Progenitor cell of endocrine pancreas (in vitro differentiated cells): ENCODE data around the gene SIL1. TPM values are rescaled to one million over a fixed set of nuclear protein-coding genes. Genes with fewer than 3 reads are reported as not detected.
A peak's percentile ranks its signal among the peaks of the same experiment; 100 is the strongest.

Experiments
- DNase-seq: peaks from one replicate; pipeline ENCODE4 v3.0.0; 2021; ENCODE audit warnings: low spot score; ENCODE audit not compliant: unreplicated experiment
- H3K27ac Mint-ChIP-seq: 2 replicates; pipeline ENCODE4 v1.8.0; 2021; ENCODE audit warnings: mild to moderate bottlenecking, moderate library complexity, mixed read lengths
- H3K27me3 Mint-ChIP-seq: 2 replicates; pipeline ENCODE4 v1.8.0; 2021; ENCODE audit warnings: mixed read lengths
- H3K36me3 Mint-ChIP-seq: 2 replicates; pipeline ENCODE4 v1.8.0; 2022; ENCODE audit warnings: mixed read lengths; ENCODE audit not compliant: insufficient read depth
- H3K4me1 Mint-ChIP-seq: 2 replicates; pipeline ENCODE4 v1.8.0; 2021; ENCODE audit warnings: low read depth, mixed read lengths
- H3K4me3 Mint-ChIP-seq: 2 replicates; pipeline ENCODE4 v1.8.0; 2021; ENCODE audit warnings: low read depth, mild to moderate bottlenecking, moderate library complexity, mixed read lengths
- H3K9me3 Mint-ChIP-seq: 2 replicates; pipeline ENCODE4 v1.8.0; 2021; ENCODE audit warnings: low read depth, mixed read lengths
- CTCF ChIP-seq: fragments of 200-600 bp; sonication (generic); IDR thresholded peaks from one replicate; pipeline ENCODE4 v1.5.0; 2021; ENCODE audit warnings: antibody characterized with exemption, mild to moderate bottlenecking; ENCODE audit not compliant: unreplicated experiment
- total RNA-seq: library from RNA; stranded (reverse); gene quantifications from 2 replicates; pipeline ENCODE4 v1.2.1, GENCODE V29; 2021

The SIL1 gene
- total RNA-seq, 1 donor from 2014 or later, result 26.0 TPM

DNA sequence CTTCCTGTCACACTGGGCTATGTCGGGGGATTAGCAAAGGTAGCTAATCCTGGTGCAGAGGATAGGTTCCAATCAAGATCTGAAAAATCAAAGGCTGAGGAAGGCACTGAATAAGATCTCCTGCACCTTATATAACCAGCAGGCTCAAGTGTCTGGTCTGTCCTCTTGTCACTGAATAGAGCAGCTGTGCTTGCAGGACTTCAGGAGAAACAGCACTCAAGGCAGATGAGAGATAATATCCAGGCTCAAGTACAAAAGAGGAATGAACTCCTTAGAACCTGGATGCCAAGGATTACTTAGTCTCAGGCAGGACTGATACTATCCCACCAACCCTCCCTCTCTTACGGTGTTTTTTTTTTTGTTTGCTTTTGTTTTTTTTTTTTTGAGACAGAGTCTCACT lies 214.2 kb downstream of the SIL1 start:
- Mint-ChIP-seq H3K27ac (peak overlapping the region; percentile 53), H3K9me3 (no peaks in the 10 kb centered on the region), H3K4me1 (peaks cover 10% of the 10 kb centered on the region), H3K4me3 (no peak overlapping the region), H3K36me3 (no peaks in the 10 kb centered on the region), H3K27me3 (no peaks in the 10 kb centered on the region)
- no peak for TF ChIP-seq CTCF
- no peak for DNase-seq

DNA sequence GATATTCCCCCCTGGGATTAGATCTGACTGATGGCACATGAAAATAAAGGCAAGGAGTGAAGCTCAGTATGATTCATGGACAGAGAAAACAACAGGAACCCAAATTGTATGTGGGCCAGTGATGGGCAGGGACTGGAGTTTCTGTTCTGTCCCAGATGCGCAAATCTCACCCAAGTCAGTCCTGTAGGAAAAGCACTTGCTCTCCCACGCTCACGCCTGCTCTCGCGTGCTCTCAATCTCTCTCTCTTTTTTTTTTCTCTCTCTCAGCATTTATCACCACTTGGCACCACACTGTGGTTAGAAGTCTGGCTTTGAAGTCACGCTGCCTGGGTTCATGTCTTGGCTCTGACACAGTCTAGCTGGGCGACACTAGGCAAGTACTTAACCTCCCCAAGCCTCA lies 216.6 kb downstream of the SIL1 start:
- H3K4me3 Mint-ChIP-seq, result no peak overlapping the region
- H3K36me3 Mint-ChIP-seq, result peaks cover 2% of the 10 kb centered on the region
- no peaks in the 10 kb centered on the region for H3K27me3 Mint-ChIP-seq
- no peak for TF ChIP-seq CTCF
- H3K27ac Mint-ChIP-seq, result peak overlapping the region; percentile 43
- no peak for DNase-seq
- no peaks in the 10 kb centered on the region for H3K9me3 Mint-ChIP-seq
- H3K4me1 Mint-ChIP-seq, result peaks cover 10% of the 10 kb centered on the region

DNA sequence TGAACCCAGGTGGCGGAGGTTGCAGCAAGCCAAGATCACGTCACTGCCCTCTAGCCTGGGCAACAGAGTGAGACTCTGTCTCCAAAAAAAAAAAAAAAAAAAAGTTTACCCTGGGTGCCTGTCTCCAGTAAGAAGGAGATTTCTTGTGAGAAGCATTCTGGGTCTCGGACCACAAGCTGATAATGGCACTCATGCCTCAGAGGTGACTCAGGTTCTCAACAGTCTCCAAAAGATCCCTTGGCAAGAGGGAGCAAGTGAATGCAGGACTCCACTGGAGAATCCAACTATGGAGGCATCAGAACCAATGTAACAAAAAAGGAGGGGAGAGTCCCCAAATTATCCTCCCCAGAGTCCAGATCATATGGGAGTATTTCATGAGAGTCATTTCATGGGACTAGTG lies 217.0 kb downstream of the SIL1 start:
- H3K4me1 Mint-ChIP-seq, result peaks cover 6% of the 10 kb centered on the region
- H3K27ac Mint-ChIP-seq, result no peak overlapping the region
- peaks cover 2% of the 10 kb centered on the region for H3K36me3 Mint-ChIP-seq
- DNase-seq, result no peak
- H3K9me3 Mint-ChIP-seq, result no peaks in the 10 kb centered on the region
- TF ChIP-seq CTCF, result no peak
- no peaks in the 10 kb centered on the region for H3K27me3 Mint-ChIP-seq
- no peak overlapping the region for H3K4me3 Mint-ChIP-seq

DNA sequence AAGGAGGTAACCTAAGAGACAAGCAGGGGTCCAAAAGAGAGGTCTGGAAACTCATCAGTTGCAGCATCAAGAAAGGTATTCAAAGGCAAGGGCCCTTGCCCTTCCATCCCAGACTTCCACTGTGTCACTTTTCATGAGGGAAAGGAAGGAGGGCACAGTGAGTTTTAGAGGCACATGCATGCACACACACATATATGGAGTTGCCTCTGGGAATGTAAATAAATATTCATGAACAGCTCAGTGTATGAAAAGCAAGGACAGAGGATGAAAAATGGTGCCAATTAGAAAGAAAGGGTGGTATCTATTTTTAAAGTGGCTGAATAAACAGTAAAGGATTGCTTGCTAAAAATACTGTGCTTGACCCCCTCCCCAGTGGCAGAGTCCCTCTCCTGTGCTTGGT lies 217.7 kb downstream of the SIL1 start:
- no peak overlapping the region for H3K4me3 Mint-ChIP-seq
- H3K36me3 Mint-ChIP-seq, result peaks cover 2% of the 10 kb centered on the region
- no peaks in the 10 kb centered on the region for H3K27me3 Mint-ChIP-seq
- TF ChIP-seq CTCF, result no peak
- H3K9me3 Mint-ChIP-seq, result no peaks in the 10 kb centered on the region
- H3K4me1 Mint-ChIP-seq, result peaks cover 2% of the 10 kb centered on the region
- DNase-seq, result no peak
- no peak overlapping the region for H3K27ac Mint-ChIP-seq

GRCh38 chr5:138979684-138980280 lies 218.4 kb downstream of the SIL1 start:
- H3K27me3 Mint-ChIP-seq, result no peaks in the 10 kb centered on the region
- H3K27ac Mint-ChIP-seq, result no peak overlapping the region
- DNase-seq, result no peak
- no peaks in the 10 kb centered on the region for H3K9me3 Mint-ChIP-seq
- TF ChIP-seq CTCF, result no peak
- peaks cover 2% of the 10 kb centered on the region for H3K36me3 Mint-ChIP-seq
- no peaks in the 10 kb centered on the region for H3K4me1 Mint-ChIP-seq
- no peak overlapping the region for H3K4me3 Mint-ChIP-seq
